KMS-11 (cell line): ENCODE data around the gene CALD1.

Source experiments
- H2AFZ ChIP-seq: fragments of 200-600 bp; sonication (generic); 2 replicates; pipeline ENCODE4 v1.6.1; 2016; ENCODE audit warnings: antibody characterized with exemption, mixed run types, low read depth
- H3K27ac ChIP-seq: fragments of 200-600 bp; sonication (generic); 2 replicates; pipeline ENCODE4 v1.6.1; 2016; ENCODE audit warnings: mild to moderate bottlenecking, mixed run types
- H3K27me3 ChIP-seq: fragments of 200-600 bp; sonication (generic); 2 replicates; pipeline ENCODE4 v1.6.1; 2017; ENCODE audit warnings: mild to moderate bottlenecking, low read depth, mixed run types, moderate library complexity; ENCODE audit not compliant: insufficient read depth
- H3K36me3 ChIP-seq: fragments of 200-600 bp; sonication (generic); 2 replicates; pipeline ENCODE4 v1.6.1; 2017; ENCODE audit warnings: mild to moderate bottlenecking, mixed run types; ENCODE audit not compliant: insufficient read depth
- H3K4me1 ChIP-seq: fragments of 200-600 bp; sonication (generic); 2 replicates; pipeline ENCODE4 v1.6.1; 2016; ENCODE audit warnings: mild to moderate bottlenecking, low read depth, mixed run types; ENCODE audit not compliant: poor library complexity, severe bottlenecking
- H3K4me2 ChIP-seq: fragments of 200-600 bp; sonication (generic); 2 replicates; pipeline ENCODE4 v1.7.0; 2016; ENCODE audit warnings: mild to moderate bottlenecking, mixed run types
- H3K4me3 ChIP-seq: fragments of 200-600 bp; sonication (generic); IDR thresholded peaks from 2 replicates; pipeline ENCODE4 v1.6.1; 2017; ENCODE audit warnings: low read depth, low read length, mixed read lengths; ENCODE audit not compliant: insufficient read depth
- H3K79me2 ChIP-seq: fragments of 200-600 bp; sonication (generic); 2 replicates; pipeline ENCODE4 v1.6.1; 2016; ENCODE audit warnings: low read depth, mixed run types; ENCODE audit not compliant: insufficient read depth
- H3K9ac ChIP-seq: fragments of 200-600 bp; sonication (generic); 2 replicates; pipeline ENCODE4 v1.6.1; 2016; ENCODE audit warnings: mild to moderate bottlenecking, mixed run types
- H4K20me1 ChIP-seq: fragments of 200-600 bp; sonication (generic); 2 replicates; pipeline ENCODE4 v1.6.1; 2016; ENCODE audit warnings: mild to moderate bottlenecking, mixed run types; ENCODE audit not compliant: insufficient read depth
- TF ChIP-seq, protein P1 (sequence below): fragments of 200-600 bp; sonication (generic); conservative IDR thresholded peaks from 2 replicates; pipeline ENCODE4 v1.6.1; 2017; ENCODE audit warnings: low read depth, mild to moderate bottlenecking, antibody characterized with exemption, low read length, moderate library complexity, mixed read lengths

CALD1 gene

DNA sequence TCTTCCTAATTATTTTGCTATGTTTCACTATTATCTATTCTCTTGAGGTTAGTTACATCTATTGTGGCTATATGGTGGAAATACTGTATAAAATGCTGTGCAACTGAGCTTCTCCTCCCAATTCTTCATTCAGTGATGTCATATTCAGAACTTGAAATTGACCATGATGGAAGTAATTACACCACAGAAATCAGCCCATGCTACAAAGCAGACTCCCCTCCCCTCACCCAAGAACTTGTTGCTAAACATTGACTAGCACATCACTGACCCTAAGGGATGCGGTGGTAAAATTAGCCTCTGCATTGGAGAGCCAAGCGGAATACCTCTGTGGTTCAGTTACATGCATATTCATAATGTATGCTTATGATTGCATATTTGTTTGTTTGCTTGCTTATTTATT, 8.8 kb downstream of the CALD1 start:
- no peaks in the 10 kb centered on the region for H3K36me3 ChIP-seq
- H3K4me1 ChIP-seq = no peaks in the 10 kb centered on the region
- H3K9ac ChIP-seq = no peak overlapping the region
- no peak overlapping the region for H3K4me3 ChIP-seq
- H3K27ac ChIP-seq = no peak overlapping the region
- no peaks in the 10 kb centered on the region for H3K79me2 ChIP-seq
- TF ChIP-seq, protein P1, sequence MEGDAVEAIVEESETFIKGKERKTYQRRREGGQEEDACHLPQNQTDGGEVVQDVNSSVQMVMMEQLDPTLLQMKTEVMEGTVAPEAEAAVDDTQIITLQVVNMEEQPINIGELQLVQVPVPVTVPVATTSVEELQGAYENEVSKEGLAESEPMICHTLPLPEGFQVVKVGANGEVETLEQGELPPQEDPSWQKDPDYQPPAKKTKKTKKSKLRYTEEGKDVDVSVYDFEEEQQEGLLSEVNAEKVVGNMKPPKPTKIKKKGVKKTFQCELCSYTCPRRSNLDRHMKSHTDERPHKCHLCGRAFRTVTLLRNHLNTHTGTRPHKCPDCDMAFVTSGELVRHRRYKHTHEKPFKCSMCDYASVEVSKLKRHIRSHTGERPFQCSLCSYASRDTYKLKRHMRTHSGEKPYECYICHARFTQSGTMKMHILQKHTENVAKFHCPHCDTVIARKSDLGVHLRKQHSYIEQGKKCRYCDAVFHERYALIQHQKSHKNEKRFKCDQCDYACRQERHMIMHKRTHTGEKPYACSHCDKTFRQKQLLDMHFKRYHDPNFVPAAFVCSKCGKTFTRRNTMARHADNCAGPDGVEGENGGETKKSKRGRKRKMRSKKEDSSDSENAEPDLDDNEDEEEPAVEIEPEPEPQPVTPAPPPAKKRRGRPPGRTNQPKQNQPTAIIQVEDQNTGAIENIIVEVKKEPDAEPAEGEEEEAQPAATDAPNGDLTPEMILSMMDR = no peak
- H2AFZ ChIP-seq = no peak overlapping the region
- no peak overlapping the region for H3K4me2 ChIP-seq
- H4K20me1 ChIP-seq = no peaks in the 10 kb centered on the region
- H3K27me3 ChIP-seq = no peaks in the 10 kb centered on the region

DNA sequence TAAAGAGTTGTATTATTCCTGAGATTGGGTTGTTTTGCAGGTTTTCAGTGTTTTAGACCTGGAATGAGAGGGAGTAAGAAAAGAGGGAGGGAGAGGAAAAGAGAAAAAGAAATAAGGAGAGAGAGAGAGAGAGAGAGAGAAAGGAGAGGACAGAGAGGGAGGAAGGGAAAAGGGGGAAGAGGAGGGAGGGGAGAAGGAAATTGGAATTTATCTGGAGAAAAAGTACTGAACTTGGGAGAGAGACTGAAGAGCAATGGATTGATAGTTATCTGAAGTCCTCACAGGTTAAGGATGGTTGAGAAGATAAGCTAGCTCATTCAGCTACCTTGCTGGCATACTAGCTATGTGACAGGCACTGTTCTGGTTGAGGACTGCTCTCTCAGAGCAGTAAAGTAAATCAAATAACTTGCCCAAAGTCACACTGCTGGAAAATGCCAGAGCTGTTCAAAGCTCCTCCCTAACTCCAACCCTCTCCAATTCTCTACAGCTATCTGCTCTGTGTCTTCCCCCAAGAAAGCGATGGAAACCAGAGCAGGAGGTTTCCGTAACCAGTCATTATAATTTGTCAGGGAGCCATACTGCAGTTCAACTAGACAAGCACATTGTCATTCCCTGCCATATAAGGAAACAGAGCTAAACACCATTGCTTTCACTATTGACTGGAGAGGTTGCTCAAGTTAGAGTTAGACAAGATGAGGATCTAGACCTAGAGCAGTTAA, 10.7 kb downstream of the CALD1 start:
- H2AFZ ChIP-seq = no peak overlapping the region
- H3K27ac ChIP-seq = no peak overlapping the region
- H3K27me3 ChIP-seq = no peaks in the 10 kb centered on the region
- no peaks in the 10 kb centered on the region for H4K20me1 ChIP-seq
- H3K36me3 ChIP-seq = no peaks in the 10 kb centered on the region
- TF ChIP-seq, protein P1 = no peak
- no peak overlapping the region for H3K4me3 ChIP-seq
- H3K79me2 ChIP-seq = no peaks in the 10 kb centered on the region
- H3K4me2 ChIP-seq = no peak overlapping the region
- H3K9ac ChIP-seq = no peak overlapping the region
- H3K4me1 ChIP-seq = no peaks in the 10 kb centered on the region

DNA sequence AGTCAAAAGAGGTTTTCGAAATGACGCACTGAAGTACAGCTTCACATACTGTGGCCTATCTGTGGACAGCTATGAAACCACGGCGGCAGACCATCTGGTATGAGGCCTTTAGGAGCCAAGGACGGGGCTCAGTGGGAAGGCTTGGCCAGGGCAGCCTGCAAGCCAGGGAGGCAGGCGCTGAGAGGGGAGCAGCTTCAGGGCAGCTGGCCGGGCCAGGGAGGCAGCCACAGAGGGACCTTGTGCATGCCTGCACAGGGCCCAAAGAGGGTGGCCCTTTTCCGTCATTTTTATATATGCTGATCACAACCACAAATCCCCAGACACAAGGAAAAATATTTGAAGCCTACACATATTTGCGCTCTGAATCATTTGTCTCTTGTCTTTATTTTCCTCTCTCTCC, 13.5 kb downstream of the CALD1 start:
- H3K4me3 ChIP-seq = no peak overlapping the region
- no peaks in the 10 kb centered on the region for H3K36me3 ChIP-seq
- no peaks in the 10 kb centered on the region for H3K4me1 ChIP-seq
- H4K20me1 ChIP-seq = no peaks in the 10 kb centered on the region
- H3K79me2 ChIP-seq = no peaks in the 10 kb centered on the region
- H3K27ac ChIP-seq = no peak overlapping the region
- H2AFZ ChIP-seq = no peak overlapping the region
- H3K4me2 ChIP-seq = no peak overlapping the region
- H3K27me3 ChIP-seq = no peaks in the 10 kb centered on the region
- TF ChIP-seq, protein P1 = no peak
- no peak overlapping the region for H3K9ac ChIP-seq

DNA sequence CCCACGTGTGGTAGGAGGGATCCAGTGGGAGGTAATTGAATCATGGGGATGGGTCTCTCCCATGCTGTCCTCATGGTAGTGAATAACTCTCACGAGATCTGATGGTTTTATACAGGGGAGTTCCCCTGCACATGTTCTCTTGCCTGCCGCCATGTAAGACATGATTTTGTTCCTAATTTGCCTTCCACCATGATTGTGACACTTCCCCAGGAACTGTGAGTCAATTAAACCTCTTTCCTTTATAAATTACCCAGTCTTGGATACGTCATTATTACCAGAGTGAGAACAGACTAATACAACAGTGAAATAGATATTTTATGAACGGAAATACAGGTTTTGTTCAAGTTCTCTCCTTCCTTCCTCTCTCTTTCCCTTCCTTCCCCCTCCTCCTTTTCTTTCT, 15.8 kb downstream of the CALD1 start:
- no peaks in the 10 kb centered on the region for H3K36me3 ChIP-seq

More for the DNA sequence above, 15.8 kb downstream of the CALD1 start:
- Histone ChIP-seq H3K4me2 (no peak overlapping the region), H4K20me1 (no peaks in the 10 kb centered on the region), H2AFZ (no peak overlapping the region), H3K27me3 (no peaks in the 10 kb centered on the region), H3K27ac (no peak overlapping the region), H3K4me1 (no peaks in the 10 kb centered on the region), H3K9ac (no peak overlapping the region), H3K79me2 (no peaks in the 10 kb centered on the region), H3K4me3 (no peak overlapping the region)
- TF ChIP-seq, protein P1 = no peak
